Left kidney (tissue), 1 donor: Measurements from ENCODE around the gene TGIF2. TPM values are rescaled to one million over a fixed set of nuclear protein-coding genes. Genes with fewer than 3 reads are reported as not detected.

Source experiments
- polyA plus RNA-seq: library from polyadenylated mRNA; unstranded; fragments of 120-200 nt; gene quantifications from one replicate; pipeline ENCODE4 v1.2.1, GENCODE V29; 2013; ENCODE audit not compliant: insufficient read length

The TGIF2 gene
- polyA plus RNA-seq, 1 donor = 66.0 TPM

Other genes starting within 250 kb of the TGIF2 start
- 179 TPM for gene MYL9, start 32.1 kb upstream of the TGIF2 start, polyA plus RNA-seq
- 62.4 TPM for gene RAB5IF, start 32.2 kb downstream of the TGIF2 start, polyA plus RNA-seq
- 0.18 TPM for gene SLA2, start 72.6 kb downstream of the TGIF2 start, polyA plus RNA-seq
- 37.4 TPM for gene NDRG3, start 172.5 kb downstream of the TGIF2 start, polyA plus RNA-seq
- 28.8 TPM for gene DSN1, start 200.2 kb downstream of the TGIF2 start, polyA plus RNA-seq